Measurements from ENCODE around the gene ALDH3B1.

ALDH3B1 gene

DNA sequence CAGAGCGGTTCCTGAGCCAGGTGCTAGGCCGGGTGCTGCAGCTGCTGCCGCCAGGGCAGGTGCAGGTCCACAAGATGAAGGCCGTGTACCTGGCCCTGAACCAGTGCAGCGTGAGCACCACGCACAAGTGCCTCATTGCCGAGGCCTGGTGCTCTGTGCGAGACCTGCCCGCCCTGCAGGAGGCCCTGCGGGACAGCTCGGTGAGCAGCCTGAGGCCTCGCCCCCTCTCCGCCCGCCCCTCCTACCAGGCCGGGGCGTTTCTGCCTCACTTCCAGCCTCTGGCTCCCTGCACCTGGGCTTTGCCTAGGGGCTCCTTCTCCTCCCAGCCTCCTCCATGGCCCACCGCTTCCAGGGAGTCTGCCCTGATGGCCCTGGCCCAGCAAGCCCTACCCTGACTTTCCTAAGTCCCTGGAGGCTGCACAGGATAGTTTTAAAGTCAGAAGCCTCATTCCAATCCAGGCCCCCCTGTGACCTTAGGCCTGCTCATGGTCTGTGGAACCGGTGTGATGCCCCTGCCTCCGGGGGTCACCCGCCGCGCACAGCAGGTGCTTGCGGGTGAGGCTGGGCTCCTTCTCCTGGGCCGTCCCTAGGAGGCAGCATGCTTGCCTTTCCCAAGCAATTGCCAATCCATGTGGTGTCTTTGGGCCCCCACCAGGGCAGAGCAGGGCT, 34.2 kb downstream of the ALDH3B1 start:
- no peak for DNase-seq (ENCODE audit: low read depth)

DNA sequence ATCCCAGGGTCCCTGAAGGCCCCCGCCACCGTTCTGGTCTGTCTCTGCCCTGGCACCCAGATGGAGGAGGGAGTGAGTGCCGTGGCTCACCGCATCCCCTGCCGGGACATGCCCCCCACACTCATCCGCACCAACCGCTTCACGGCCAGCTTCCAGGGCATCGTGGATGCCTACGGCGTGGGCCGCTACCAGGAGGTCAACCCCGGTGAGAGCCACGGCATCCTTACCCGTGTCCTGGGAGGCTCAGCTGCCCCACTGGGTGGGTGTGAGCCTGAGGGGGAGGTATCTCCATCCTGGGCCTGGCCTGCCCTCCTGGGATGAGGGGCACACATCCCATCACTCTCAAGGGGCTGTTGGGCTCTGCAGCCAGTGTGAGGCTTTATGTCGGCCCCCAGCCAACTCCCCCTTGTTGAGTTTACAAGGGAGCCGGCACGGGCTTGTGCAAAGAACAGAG, 34.8 kb downstream of the ALDH3B1 start:
- DNase-seq (ENCODE audit: low read depth): no peak

DNA sequence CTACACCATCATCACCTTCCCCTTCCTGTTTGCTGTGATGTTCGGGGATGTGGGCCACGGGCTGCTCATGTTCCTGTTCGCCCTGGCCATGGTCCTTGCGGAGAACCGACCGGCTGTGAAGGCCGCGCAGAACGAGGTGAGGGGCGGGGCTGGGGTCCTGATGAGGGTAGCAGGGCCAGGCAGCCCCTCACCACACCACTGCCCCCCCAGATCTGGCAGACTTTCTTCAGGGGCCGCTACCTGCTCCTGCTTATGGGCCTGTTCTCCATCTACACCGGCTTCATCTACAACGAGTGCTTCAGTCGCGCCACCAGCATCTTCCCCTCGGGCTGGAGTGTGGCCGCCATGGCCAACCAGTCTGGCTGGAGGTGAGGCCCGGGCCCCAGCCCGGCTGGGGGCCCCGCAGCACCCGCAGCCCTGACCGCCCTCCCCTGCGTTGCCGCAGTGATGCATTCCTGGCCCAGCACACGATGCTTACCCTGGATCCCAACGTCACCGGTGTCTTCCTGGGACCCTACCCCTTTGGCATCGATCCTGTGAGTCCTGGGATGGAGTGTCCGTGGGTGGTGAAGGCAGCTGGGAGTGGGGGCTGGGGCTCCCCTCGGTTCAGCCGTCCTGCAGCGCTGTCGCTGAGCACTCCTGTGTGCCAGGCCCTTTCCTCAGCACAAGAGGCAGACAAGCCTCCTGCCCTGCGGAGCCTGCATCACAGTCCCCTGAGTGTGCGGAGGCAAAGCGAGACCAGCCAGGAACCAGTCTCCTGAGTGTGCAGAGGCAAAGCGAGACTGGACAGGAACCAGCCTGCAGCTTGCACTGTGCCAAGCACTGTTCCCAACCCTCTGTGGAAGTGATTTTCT, 37.5 kb downstream of the ALDH3B1 start:
- DNase-seq (ENCODE audit: low read depth): no peak

DNA sequence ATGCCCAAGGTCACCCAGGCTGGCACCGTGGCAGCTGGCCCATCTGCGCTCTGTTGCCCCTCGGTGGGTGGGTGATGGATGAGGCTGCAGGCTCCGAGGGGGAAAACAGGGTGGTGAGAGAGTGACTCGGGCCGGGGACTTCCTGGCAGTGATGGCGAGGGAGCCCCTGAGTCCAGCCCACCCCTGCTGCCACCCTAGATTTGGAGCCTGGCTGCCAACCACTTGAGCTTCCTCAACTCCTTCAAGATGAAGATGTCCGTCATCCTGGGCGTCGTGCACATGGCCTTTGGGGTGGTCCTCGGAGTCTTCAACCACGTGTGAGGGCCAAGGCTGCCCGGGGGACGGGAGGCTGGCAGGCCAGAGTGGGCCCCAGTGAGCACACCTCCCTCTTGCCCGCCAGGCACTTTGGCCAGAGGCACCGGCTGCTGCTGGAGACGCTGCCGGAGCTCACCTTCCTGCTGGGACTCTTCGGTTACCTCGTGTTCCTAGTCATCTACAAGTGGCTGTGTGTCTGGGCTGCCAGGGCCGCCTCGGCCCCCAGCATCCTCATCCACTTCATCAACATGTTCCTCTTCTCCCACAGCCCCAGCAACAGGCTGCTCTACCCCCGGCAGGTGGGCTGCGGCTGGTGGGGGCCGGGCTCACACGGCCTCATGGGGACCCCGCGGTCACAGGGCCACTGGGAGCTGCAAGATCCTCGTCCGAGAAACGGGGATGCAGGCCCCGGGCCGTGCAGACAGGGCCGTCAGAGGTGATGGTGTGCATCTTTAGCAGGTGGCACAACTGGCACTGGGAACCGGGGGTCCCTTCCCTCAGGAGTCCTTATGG, 38.8 kb downstream of the ALDH3B1 start:
- no peak for DNase-seq (ENCODE audit: low read depth)

DNA sequence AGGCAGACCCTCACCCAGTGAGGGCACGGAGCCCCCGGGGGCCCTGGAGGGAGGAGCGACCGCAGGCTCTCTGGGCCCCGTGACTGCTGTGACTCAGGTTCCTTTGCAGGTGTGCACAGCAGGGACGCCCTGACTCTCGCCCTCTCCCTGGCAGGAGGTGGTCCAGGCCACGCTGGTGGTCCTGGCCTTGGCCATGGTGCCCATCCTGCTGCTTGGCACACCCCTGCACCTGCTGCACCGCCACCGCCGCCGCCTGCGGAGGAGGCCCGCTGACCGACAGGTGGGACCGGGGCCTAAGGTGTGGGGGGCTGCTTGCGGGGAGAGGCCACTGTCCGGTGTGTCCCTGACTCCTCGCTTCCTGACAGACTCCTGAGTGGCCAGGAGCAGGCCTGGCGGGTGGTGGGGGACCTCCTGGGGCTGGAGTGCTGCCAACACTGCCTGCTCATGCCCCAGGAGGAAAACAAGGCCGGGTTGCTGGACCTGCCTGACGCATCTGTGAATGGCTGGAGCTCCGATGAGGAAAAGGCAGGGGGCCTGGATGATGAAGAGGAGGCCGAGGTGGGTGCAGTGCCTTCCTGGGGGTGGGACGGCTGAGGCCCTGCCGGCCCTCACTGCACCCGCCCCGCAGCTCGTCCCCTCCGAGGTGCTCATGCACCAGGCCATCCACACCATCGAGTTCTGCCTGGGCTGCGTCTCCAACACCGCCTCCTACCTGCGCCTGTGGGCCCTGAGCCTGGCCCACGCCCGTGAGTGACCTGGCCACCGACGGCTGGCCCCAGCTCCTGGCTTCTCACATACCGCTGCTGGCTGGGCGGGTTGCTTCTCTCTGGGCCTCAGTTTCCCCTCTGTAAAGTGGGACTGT, 39.6 kb downstream of the ALDH3B1 start:
- no peak for DNase-seq (ENCODE audit: low read depth)

DNA sequence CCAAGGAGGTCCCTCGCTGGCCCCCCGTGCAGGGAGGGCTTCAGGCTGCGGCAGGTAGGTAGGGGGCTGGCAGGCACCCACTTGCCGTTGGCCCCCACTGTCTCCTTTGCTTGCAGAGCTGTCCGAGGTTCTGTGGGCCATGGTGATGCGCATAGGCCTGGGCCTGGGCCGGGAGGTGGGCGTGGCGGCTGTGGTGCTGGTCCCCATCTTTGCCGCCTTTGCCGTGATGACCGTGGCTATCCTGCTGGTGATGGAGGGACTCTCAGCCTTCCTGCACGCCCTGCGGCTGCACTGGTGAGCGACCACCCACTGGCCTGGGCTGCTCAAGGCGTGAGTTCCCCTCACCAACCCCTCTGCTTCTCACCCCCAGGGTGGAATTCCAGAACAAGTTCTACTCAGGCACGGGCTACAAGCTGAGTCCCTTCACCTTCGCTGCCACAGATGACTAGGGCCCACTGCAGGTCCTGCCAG, 40.3 kb downstream of the ALDH3B1 start:
- DNase-seq (ENCODE audit: low read depth): no peak

DNA sequence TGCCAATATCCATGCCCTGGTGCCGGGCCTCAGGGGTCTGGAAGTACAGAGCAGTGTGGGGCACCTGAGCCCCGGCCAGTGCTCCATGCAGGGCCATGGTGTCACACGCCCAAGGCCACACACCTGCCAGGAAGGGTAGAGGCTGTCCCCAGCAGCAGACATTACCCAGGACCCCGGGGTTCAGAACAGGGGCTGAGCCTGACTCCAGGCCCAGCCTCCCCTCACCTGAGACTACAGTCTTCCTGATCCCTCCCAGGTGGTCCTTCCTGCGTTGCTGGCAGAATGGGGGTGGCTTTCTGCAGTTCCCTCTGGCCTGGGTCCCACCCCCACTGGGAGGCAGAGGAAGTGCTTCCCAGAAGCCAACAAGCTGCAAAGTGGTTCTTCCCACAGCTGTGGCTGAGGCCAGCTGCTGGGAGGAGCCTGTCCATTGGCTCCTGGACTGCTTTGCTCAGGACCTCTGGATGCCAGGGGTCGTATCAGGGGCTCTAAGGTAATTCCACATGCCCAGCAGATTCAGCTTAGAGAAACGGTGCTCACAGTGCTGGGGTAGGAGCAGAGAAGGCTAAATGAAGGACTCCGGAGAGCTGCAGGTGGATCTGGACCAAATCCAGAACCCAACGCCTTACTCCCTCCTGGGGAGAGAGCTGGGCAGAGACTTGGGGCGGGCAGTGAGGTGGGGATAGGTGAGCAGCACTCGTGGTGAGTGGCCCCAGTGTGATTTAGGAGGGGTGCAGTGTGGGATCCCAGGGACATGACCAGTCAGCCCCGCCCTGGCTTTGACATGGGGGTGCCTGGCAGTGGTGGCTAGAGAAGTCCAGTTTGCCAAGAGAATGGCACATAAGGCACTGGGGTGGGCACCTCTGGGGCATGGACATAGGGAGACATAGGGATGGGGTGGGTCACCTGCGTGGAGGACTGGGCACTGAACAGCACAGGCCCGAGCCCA, 41.3 kb downstream of the ALDH3B1 start:
- no peak for DNase-seq (ENCODE audit: low read depth)

DNA sequence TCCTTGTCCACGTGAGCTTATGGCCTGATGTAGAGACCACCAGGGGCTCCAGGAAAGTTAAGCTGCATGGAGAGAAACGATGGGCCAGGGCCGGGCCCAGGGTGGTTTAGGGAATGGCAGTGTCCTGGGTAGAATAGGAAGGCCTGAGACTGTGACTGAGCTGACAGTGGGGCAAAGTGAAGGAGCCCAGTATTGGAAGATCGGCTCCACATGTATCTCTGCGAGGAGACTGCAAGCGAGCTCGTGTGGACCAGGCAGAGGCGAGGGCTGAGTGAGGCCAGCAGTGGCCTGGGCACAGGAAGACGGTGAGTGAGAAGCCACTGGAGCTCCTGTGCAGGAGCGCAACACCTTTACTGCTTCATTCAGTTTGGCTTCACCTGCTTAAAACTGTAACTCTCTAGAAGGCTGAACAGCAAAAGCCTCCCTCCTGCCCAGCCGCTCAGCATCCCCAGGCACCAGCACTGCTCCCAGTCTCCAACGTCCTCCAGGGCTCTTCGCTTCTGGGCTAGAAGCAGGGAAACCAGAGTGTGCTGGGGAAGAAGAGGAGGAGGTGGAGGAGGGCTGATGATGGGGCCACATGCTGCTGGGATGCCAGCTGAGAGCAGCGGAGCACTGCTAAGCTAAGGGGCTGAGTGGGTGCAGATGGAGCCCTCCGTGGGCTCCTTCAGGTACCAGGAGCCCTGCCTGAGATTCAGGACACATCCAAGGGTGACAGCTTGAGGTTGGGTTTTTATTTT, 42.2 kb downstream of the ALDH3B1 start:
- no peak for DNase-seq (ENCODE audit: low read depth)

DNA sequence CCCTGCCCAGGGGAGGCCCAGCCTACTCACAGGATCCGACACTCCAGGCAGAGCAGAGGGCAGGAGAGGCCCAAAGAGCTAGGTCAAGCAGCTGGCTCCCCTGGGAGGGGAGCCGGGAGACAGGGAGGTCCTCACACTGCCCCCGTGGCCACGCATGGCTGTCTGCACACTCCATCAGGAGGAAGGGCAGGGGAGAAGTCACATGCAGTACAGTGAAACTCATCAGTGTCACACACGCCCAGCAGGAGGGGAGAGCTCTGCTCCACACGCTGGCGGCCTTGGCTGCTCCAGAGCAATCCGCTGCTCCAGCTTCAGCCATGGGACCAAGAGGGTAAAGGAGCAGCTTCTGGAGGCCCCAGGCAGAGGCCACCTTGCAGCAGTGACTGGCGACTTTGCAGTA, 43.0 kb downstream of the ALDH3B1 start:
- peak; percentile 12 for DNase-seq (ENCODE audit: low read depth)

DNA sequence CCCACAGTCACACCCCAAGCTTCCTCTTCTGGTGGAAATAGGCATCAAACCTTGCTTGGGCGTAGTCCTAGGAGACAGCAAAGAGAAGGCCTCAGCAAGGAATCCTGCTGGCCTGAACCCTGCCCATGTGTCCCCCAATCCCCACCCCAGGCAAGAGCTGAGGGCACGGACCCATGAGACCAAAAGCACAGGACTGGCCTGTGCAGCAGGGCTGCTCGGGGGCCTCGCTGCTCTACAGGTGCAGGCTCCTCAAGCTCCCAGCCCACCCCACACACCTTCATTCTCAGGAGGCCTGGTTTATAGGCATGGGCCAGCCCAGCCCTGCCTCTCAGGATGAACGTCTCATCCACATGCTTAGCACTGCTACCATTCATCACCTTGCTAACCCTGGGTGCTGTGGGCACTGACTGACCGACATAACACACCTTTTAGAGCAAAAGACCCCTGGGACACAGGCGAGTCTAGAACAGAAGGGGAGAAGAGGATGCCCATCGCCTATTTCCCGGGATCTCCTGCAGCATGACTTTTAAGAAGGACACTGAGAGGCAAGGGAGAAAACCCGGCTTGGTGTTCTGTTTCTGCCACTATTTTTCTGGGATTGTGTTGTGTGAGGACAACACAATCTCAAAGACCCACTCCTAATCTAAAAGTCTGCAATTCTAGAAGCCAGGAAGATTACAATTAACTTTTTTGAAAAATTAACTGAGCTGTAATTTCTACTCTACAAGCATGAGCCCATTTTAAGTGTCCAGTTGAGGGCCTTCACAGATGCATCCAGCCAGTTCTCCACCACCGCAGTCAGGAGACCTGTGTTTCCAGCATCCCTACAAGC, 44.1 kb downstream of the ALDH3B1 start:
- DNase-seq (ENCODE audit: low read depth): peak; percentile 6

DNA sequence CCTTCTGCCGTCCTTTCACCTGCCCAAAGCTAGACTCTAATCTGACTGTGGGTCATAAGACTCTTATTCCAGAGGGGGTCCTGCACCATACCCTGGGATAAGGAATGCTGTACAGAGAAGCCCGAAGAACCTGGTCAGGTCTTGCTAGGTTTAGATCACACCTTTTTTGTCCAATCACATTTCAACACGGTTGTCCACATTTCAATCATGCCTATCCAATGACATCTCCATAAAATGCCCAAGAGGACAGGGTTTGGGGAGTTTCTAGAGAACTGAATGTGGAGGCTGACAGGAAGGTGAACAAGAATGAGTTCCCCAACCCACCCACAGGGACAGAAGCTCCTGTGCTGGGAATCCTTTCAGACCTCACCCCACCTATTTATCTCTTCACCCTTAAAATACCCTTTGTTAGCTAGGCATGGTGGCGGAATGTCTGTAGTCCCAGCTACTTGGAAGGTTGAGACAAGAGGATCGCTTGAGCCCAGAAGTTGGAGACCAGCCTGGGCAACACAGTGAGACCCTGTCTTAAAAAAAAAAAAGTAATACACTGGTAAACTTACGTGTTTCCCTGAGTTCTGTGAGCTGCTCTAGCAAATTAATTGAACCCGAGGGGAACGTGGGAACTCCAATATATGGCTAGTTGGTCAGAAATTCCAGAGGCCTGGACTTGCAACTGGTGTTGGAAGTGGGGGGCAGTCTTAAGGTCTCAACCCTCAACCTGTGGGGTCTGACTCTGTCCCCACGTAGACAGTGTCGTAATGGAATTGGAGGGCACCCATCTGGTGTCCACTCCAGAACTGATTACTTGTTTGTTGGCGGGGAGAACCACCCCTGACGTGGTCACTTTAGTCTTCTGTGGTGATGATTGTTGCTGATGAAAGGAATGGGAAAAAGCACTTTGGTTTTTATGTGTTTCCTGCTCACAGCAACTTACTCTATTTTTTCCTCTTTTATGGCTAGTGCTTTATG, 46.5 kb downstream of the ALDH3B1 start:
- DNase-seq (ENCODE audit: low read depth): peak; percentile 32

DNA sequence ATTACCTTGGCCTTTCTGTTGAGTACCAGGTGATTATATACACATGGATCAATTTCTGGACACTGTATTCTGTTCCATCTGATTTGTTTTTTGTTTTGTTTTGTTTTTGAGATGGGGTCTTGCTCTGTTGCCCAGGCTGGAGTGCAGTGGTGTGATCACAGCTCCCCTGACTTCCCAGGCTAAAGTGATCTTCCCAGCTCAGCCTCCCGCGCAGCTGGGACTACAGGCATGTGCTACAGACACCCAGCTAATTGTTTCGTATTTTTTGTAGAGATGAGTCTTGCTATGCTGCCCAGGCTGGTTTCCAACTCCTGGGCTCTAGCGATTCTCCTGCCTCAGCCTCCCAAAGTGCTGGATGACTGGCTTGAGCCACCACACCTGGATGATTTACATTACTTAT, 47.7 kb downstream of the ALDH3B1 start:
- no peak for DNase-seq (ENCODE audit: low read depth)

DNA sequence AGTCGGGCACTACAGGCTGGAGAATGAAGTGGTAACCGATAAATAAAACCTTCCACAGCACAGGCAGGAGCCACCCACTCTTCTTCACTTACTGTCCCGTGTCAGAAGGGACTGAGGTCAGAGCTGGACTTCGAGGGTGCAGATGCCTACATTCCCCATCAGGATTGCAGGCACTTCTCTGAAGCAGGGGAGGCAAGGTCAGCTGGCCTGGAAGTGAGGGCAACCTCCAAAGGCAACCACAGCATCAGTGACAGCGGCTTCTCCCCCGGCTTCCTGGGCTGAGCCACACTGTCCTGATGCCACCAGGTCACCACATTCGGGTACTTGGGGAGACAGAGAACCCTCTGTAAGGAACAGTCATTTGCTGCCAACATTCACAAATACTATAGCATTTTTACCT, 51.4 kb downstream of the ALDH3B1 start:
- no peak for DNase-seq (ENCODE audit: low read depth)

DNA sequence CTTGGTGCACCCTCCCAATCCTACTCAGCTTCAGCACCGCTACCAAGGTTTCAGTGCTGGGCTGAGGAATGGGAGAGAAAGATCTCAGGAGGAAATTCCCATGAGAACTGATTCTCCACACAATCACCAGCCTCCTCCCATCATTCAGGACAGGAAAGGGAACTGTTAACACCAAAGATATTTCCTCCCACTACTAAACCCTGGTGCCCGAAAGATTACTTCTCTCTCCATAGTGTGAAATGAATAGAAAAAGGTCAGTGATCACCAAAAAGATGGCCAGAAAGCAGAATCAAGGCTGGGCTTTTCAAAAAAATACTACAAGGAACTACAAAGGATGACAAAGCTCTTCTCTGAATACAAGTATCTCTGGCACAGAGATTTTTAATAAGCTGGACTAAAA, 54.8 kb downstream of the ALDH3B1 start:
- DNase-seq (ENCODE audit: low read depth): no peak

DNA sequence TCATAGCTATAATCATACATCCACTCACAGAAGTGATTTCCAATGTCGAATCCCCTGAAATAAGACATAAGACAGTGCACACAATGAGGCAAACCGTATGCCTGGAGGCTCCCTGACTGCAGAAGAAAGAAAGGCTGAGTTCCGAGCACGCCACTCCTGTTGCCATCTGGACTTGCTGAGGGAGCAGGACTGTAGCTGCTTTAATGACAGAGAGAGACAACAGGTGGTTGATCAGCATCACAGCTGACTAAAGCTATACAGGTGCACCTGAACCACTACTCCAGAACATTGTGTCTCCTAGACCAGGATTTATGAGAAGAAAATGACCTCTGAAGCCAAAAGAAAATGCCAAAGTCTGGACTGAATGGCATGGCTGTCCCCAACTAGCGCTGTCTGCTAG, 55.7 kb downstream of the ALDH3B1 start:
- DNase-seq (ENCODE audit: low read depth): no peak

DNA sequence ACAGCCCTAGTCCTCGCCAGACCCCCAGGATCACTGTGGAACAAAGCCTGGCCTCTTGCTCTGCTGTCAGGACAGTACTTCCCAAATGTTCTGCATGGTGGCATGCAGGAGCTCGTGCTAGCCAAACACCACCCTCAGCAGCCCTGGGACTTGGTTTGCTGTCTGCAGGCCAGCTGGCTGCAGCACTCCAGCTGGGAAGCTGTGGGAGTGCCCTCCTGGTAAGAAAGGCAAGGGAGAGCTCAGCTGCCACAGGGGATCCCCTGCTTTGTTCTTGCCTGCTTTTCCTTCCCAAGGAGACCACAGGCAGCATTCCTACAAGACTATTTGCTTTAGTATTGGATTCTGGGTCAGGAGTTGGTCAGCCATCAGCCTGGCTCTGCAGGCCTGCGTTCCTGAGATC, 56.6 kb downstream of the ALDH3B1 start:
- no peak for DNase-seq (ENCODE audit: low read depth)

DNA sequence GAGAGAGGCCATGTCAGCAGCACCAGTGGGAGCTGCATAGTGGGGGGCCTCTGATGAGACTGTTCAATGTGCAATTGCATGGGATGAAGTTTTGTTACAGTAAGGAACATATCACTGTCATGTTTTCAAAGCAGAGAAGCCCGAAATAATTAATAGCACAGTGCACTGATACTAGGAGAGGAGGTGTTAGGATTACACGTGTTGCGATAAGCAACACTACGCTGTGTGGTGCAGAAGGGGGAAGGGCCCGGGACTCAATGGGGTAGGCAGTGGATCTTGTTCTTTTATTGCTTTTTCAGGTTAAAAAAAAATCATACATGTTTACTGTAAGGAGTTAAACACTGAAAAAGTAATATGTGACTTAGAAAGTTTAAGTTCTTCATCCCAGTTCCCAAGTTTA, 57.9 kb downstream of the ALDH3B1 start:
- no peak for DNase-seq (ENCODE audit: low read depth)

All from EH (cell line).